GM21786 (cell line): Measurements from ENCODE around the gene SLITRK6.
"Not testable (repeated sequence)": the region's sequence is repeated elsewhere in the genome, so short reads cannot be mapped to it uniquely, and the experiment has no call there.

Experiments used
- ATAC-seq: cut with Tn5 transposase; IDR thresholded peaks from one replicate; pipeline ENCODE4 v1.9.1; 2021; ENCODE audit not compliant: unreplicated experiment

The SLITRK6 gene, protein sequence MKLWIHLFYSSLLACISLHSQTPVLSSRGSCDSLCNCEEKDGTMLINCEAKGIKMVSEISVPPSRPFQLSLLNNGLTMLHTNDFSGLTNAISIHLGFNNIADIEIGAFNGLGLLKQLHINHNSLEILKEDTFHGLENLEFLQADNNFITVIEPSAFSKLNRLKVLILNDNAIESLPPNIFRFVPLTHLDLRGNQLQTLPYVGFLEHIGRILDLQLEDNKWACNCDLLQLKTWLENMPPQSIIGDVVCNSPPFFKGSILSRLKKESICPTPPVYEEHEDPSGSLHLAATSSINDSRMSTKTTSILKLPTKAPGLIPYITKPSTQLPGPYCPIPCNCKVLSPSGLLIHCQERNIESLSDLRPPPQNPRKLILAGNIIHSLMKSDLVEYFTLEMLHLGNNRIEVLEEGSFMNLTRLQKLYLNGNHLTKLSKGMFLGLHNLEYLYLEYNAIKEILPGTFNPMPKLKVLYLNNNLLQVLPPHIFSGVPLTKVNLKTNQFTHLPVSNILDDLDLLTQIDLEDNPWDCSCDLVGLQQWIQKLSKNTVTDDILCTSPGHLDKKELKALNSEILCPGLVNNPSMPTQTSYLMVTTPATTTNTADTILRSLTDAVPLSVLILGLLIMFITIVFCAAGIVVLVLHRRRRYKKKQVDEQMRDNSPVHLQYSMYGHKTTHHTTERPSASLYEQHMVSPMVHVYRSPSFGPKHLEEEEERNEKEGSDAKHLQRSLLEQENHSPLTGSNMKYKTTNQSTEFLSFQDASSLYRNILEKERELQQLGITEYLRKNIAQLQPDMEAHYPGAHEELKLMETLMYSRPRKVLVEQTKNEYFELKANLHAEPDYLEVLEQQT

DNA sequence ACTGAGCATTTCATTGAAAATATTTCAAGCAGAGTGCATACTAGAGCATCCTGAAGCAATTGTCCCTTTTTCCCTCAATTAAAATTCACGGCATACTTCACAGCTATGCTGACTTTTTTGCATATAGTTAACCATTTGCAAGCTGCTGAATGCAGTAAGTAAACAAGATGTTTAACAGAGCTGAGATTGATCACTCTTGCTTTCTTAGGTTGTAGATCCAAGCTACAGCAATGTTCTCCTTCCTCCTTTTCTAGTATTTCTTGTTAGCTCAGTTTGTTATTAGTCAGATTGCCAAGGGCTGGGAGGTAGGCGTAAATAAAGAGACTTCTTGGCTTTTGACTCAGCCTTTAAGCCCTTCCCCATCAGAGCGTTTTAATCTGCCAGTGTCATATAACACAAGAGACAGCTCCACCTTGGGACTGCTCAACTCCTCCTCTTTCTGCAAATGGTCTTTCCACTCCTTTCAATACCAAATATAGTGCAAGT lies at the start of gene SLITRK6:
SLITRK6 (minus strand) TSS at position 323 of the 486 bp plus-strand sequence. CDS start 2,911 bp downstream, outside the sequence.
- no peak for ATAC-seq

DNA sequence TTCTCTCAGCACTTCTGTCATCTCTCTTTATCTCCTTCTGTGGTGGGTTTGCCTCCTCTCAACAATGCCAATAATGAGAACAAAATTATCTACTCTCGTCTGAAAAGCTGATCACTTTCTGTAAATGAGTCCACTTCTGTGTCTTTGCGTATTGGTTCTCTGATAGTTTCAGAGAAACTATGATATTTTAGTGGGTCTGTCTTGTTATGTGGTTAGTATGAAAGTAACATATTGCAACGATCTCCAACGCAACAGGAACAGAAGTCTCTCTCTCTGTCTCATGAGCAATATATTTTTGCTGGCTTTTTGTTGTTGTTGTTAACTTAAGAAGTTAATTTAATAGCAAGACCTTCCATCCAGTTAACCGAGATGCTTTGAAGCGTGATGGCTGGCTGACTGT lies 47.8 kb upstream of the SLITRK6 start:
- ATAC-seq = no peak

DNA sequence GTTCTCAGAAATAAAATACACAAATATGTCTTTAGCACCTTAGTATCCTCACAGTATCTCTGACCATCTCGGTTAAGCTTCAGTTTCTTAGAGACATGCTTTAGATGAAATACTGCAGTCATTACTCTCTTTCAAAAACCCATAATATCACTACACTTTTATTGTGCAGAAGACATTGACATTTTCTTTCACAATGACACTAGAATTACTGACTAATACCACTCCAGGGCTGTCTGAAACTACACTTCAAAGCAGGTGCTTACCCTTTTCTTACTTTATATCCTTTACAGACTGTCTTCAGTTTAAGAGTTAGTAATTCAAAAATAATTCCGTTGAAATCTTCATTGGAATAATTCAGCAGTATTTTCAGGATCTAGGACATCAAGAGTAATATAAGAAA lies 42.2 kb upstream of the SLITRK6 start:
- ATAC-seq = no peak

DNA sequence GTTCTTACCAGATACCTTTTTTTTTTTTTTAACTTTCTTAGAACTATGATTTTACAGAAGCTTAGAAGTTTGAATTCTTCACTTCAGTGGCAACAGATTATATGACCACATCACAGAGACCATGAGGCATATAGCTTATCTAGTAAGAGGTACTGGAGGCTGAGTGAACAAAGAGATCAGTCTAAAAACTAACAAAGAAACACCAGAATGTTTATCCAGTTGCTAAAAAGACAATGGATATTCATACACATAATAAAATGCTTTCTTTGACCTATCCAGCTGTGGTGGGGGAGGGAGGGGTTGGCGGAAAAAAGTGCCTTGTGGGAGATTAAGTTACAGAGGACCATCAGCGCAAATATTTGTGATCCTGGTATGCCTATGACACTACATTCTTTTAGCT lies 34.7 kb upstream of the SLITRK6 start:
- ATAC-seq = no peak

DNA sequence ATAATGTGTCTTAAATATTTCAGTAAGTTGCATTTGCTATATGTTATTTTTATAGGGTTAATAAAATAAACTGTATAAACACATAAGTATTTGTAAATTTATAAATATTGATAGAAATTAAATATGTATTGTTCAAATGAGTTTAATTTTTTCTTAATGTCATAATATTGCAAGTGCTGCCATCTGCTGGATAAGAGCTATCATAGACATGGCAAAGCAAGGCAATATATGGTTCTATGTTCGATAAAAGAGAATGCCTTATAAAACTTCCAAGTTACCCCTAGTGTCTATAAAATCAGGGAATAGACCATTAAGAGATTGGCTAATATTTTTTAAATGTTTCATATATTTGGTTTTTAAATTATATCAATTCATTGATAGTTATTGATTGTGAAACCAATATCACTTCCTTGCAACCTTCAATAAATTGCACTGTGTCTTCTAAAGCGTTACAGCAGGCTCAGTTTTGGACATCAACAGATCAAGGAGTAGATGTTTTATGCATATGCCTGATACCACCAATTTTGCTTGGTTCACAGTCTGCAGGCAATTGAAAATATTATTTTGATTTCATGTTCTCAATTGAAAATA lies 29.0 kb upstream of the SLITRK6 start:
- ATAC-seq = no peak

DNA sequence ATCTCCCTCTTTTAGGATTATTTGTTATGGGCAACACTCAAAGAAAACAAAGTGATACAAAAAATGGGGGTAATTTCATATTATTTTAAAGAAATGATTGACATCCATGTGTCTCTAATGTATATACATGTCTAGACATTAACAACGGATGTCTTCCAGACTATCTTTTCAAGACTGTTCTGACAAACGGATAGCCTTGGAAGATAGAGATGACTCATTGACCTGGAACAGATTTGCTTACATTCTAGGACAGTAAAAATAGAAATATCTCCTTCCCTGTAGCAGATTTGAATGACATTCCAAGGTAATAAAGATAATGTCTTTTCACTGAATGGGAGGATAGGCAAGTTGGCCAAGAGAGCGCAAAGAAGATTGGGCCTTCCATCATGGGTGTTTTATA lies 26.2 kb upstream of the SLITRK6 start:
- ATAC-seq = no peak

DNA sequence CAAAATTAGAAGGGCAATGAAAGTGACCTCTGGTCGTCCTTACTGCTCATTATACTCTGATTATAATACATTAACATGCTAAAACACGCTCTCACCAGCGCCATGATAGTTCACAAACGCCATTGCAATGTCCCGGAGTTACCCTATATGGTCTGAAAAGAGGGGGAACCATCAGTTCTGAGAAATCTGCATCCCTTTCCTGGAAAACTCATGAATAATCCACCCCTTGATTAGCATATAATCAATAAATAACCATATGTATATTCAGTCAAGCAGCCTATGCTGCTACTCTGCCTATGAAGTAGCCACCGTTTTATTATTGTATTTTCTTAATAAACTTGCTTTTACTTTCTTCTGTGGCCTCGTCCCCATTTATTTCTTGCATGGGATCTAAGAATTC lies 24.6 kb upstream of the SLITRK6 start:
- no peak for ATAC-seq

DNA sequence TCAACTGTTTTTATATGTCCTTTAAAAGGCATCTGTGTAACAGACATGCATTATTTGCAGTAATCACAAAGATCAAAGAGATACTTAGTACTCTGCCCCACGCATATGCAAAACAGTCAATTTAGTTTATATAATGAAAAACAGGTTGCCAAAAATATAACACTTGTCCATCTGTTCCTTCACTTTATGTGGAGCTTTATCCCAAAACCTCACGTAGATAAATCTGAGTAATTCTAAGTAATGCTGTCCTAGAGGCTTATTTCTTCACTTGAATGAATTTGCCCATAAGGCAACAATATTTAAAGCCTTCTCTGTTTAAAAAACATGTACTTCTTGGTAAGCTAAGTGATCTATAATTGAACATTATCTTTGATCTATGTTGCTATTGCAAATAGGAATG lies 20.3 kb upstream of the SLITRK6 start:
- ATAC-seq = no peak

DNA sequence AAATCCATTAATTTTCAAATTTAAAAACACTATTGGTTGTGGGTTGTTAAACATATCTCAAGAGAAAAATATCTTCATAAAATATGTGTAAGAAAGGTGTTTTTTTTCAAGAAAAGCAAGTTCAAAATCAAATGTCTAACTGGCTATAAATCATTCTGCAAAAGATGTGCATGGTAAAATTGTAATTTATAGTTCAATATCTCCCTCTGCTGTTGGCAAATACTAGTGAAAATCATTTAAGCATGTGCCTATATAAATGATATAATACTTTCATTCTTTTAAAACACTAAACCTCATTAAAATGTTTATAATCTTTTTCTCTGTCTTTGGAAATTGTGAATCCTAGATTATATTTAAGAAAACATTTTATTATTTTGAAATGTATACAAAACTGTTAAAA lies 17.2 kb upstream of the SLITRK6 start:
- ATAC-seq = no peak

DNA sequence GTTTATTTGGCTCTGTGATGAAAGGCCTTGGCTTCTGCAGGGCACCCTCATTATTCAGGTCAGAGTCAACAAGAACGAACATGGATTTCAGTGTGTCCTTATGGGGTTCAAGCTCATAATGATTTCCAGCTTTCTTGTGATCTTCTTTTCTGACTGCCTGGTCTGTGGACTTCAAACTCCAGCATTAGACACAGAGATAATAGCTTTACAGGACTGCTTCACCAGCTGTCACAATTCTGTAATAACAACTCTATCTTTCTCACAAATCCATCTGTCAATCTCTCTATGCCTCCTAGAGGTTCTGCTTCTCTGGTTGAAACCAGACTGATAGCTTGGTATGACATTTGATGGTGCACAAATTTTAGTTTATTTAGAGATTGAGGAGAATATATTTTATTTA lies 13.1 kb upstream of the SLITRK6 start:
- ATAC-seq = no peak

DNA sequence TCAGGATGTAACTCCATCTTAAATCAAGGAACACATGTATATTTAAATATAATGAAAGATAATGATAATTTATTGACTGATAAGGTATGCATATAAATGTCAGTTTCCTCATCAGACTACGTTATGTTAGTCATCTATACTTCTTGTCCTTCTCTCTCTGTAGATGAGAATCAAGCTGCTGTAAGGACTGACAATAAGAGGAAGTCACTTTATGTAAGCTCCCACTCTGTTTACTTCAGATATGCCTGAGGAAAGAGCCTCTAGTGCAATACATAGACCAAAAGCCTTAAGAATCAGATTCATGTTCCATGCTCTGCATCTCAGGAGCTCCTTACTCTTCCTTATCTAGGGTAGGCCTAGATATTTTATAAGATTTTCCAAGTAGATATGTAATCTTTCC lies 9.6 kb upstream of the SLITRK6 start:
- ATAC-seq = no peak

DNA sequence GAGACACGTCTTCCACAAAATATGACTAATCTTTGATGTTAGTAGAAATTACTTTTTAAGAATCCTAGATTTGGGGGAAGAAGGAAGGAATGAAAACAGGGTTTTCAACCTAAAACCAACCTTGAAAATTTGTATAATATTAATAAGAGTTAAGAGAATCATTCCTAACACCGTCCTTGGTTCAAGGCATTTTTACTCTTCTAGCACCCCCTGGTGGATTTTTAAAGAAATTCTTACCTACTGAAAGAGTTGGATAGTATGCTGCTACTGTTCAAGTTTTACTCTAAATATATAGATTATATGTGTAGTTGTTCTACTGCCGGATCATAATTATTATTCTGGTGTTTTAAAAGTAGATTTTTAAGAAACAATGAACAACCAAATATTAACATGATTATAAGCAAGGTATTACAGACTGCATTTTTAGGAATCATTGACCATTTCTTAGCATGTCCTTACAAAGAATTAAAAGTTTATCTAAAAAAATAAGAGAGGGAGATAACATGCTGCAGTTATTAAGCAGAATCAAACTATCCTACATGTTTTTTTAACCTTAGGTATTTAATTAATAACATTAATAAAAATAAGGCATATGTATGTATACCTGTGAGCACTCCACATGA lies 7.4 kb upstream of the SLITRK6 start:
- ATAC-seq = no peak

DNA sequence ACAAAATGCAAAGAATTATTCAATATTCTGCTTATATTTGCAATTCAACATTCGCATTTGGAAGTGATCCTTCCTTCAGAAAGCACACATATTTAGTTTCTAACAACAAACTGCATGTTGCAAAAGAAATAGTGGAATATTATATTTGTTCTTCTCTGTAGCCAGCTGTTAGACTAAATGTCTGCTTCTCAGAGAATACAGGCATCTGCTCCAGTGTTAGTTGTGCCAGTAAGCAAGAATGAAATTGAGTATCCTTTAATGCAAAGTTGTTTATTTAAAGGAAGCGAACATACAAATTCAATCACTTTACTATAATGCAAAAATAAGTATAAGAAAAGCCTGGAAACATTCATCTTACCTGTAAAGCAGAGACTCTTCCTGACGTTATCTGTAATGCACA lies 663 bp downstream of the SLITRK6 start:
- ATAC-seq = no peak

DNA sequence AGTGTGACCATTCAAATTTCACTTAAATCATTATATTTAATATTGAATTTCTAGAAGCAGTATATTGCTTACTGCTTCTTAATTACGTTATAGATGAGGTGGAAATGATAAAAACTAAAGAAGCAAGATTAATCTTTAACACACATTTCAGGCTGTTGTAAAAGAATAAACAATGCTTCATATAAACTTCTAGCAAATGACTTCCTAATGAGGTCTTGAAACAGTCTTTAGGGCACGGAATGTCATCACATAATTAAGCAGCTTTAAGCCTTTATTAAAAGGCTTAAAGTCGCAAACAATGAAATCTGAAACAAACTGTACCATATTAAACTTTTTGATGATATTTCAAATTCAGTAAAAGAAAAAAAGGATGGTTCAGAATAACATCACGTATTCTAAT lies 1.9 kb downstream of the SLITRK6 start:
- ATAC-seq = no peak

DNA sequence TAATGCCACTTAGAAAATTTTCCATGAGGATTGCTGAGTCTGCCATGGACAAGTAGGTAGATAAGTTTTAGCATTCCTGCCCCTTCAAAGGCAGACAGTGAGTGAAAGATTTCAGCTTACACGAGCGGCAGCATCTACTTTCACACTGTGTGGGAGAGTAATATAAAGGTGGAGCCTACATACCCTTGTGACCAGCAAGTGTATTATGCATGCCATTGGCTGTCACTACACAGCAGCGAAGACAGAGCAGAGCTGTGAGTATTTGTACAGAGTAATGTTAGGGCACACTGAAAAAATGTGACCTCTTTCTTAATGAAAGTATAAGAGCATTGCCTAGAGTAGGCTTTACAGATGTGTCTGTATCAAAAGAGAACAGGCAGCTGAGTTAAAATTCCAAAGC lies 14.0 kb downstream of the SLITRK6 start:
- no peak for ATAC-seq

DNA sequence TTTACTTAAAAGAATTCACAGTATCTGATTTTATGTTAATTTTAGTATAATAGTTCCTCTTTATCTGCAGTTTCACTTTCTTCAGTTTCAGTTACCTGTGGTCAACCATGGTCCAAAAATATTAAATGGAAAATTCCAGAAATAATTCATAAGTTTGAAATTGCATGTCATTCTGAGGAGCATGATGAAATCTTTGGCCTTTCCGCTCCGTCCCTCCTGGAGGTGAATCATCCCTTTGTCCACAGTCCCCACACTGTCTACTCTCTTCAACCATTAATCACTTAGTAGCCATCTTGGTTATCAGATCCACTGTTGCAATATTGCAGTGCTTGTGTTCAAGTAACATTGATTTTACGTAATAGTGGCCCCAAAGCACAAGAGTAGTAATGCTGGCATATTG lies 26.9 kb downstream of the SLITRK6 start:
- no peak for ATAC-seq

DNA sequence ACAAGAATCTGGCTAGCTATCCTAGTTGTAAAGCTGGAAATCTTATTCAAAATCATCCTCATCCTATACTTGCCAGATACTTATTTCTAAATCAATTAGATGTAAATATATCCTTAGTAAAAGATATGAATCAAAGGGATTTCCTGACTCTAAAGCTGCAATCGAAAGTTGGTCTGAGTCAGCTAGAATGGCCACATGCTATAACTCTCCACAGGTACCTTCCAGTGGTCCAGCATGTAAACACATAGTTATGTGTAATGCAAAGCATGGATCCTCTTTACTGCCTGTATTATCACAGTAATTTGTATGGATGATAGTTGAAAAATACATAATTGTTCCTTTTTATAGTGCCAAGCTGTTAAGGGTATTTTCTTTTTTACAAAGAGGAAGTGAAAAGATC lies 27.4 kb downstream of the SLITRK6 start:
- ATAC-seq = no peak

DNA sequence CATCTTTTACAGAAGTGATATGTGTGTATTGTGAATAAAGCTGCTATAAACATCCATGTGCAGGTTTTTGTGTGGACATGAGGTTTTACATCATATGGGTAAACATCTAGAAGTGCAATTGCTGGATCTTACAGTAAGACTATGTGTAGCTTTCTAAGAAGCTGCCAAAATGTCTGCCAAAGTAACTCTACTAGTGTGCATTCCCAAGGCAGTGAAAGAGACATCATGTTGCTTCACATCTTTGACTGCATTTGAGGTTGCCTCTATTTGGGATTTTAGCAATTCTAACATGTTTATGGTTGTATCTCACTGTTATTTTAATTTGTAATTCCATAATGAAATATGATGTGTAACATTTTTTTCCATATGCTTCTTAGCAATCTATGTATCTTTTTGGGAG lies 30.3 kb downstream of the SLITRK6 start:
- ATAC-seq = no peak

DNA sequence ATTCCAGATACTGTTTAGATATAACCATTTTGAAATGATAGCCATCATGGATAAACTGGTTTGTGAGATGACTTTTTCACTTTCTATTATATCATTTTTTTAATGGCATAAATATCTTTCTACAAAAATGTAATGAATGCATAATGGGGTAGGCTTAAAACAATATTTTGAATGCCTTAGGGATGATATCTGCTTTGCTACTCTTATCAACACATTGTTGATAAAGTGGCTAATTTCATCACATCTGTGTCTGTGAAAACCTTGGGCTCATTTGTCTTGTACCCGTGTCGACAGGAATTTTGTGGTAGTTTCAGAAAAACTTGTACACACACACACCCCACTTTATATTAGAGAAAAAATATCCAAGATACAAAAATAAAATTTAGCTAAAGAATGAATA lies 44.1 kb downstream of the SLITRK6 start:
- no peak for ATAC-seq

DNA sequence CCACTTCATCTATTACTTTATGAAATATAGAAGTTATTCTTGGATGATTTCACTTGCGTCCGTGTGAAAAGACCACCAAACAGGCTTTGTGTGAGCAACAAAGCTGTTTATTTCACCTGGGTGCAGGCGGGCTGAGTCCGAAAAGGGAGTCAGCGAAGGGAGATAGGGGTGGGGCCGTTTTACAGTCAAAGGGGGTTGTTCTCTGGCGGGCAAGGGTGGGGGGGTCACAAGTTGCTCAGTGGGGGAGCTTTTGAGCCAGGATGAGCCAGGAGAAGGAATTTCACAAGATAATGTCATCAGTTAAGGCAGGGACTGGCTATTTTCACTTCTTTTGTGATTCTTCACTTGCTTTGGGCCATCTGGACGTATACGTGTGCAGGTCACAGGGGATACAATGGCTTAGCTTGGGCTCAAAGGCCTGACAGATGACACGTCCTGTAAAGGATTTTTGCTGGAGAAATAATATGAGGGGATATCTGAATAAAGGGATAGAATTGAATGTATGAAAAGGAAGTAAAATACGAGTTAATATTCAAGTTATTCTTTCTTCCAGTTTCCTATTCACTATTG lies 55.9 kb downstream of the SLITRK6 start:
- ATAC-seq = not testable (repeated sequence)
